ENCODE results near the gene NAPSA.

The NAPSA gene

DNA sequence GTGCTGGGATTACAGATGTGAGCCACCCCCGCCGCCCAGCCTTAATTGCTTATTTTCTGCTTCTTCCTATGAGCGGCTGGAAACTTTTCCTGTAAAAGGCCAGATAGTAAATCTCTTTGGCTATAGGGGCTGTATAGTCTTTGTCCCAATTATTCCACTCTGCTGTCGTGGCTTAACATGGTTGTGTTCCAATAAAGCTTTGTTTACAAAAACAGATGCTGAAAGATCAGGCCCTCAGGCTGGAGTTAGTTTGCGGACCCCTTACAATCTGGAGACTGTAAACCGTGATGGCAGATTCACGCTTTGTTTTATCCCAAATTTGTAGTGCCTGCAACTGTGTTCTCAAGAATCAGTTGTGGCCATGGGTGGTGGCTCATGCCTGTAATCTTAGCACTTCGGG lies 47.0 kb downstream of the NAPSA start:
- CTCF ChIA-PET: interaction anchor here (0.8 kb wide), 1 partner anchor 10 kb away, joined by 5 read pairs; no protein-coding TSS in a partner anchor
- no peak for DNase-seq (ENCODE audit: extremely low spot score)
- POLR2A ChIA-PET: no interaction called here
- TF ChIP-seq, protein P1, sequence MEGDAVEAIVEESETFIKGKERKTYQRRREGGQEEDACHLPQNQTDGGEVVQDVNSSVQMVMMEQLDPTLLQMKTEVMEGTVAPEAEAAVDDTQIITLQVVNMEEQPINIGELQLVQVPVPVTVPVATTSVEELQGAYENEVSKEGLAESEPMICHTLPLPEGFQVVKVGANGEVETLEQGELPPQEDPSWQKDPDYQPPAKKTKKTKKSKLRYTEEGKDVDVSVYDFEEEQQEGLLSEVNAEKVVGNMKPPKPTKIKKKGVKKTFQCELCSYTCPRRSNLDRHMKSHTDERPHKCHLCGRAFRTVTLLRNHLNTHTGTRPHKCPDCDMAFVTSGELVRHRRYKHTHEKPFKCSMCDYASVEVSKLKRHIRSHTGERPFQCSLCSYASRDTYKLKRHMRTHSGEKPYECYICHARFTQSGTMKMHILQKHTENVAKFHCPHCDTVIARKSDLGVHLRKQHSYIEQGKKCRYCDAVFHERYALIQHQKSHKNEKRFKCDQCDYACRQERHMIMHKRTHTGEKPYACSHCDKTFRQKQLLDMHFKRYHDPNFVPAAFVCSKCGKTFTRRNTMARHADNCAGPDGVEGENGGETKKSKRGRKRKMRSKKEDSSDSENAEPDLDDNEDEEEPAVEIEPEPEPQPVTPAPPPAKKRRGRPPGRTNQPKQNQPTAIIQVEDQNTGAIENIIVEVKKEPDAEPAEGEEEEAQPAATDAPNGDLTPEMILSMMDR (IDR thresholded peaks at IDR 0.05; ENCODE audit: control extremely low read depth, extremely low read depth, low read depth, missing control alignments): no peak

DNA sequence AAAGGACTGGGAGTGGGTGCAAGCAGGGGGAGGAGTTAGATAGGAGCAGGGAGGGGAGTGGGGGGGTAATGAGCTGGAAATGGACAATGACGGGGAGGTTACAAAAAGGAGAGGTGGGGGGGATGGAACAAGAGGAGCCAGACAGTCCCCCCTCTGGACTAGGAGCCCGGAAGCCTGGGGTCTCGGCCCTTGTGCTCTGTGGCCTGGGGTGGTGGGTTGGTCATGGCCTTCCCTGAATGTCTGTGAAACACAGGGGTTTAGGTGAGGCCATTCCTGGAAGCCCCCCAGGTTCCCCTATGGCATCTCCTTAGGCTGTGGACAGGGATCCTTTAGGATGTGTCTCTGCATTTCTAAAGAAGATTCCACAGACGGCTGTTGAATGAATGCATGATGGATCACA lies 48.3 kb downstream of the NAPSA start:
- DNase-seq (ENCODE audit: extremely low spot score): no peak
- TF ChIP-seq, protein P1 (IDR thresholded peaks at IDR 0.05; ENCODE audit: control extremely low read depth, extremely low read depth, low read depth, missing control alignments): no peak
- ChIA-PET CTCF (interaction anchor here (2.1 to 2.4 kb wide), 2 partner anchors 12 to 143 kb away, joined by 4 to 14 read pairs; partner anchors contain the start of gene KCNC3), POLR2A (no interaction called here)

DNA sequence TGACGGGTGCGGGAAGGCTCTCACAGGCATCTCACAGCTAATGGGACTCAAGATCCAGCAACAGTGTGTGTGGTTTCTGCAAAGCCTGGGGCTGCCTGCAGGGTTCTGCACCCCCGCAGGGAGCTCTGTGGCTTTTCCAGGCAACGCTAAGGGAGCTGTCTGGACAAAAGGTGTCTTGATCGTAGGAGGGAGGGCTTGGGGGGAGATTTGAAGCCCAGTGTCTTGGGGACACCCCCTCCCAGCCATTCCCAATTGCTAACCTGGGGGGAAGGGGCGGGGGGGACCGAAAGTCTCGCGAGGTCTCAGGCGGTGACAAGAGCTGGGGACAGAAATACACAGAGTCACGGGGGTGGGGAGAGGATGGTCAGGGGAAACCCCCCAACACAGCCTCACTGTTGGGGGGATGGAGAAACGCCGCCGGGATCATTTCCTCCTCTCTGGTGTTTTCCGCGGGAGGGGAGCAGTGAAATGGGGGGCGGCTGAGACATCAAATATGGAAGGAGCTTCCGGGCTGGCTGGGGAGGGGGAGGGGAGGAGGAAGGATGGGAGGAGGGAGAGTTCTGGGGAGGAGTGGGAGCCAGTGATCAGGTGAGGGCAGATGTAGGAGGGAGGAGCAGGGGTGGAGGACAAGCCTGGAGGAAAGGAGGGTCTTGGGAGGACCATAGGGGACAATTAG lies 49.5 kb downstream of the NAPSA start:
- DNase-seq (ENCODE audit: extremely low spot score): peak; percentile 83
- TF ChIP-seq, protein P1 (IDR thresholded peaks at IDR 0.05; ENCODE audit: control extremely low read depth, extremely low read depth, low read depth, missing control alignments): no peak
- ChIA-PET POLR2A (interaction anchor here (0.6 to 1.2 kb wide), 3 partner anchors 10 to 25 kb away, joined by 3 to 9 read pairs (median 4); partner anchors contain the start of gene KCNC3), CTCF (interaction anchor here (1.2 to 2.4 kb wide), 5 partner anchors 9 to 145 kb away, joined by 4 to 14 read pairs (median 5); partner anchors contain the start of gene KCNC3)

GRCh38 chr19:50314724-50315708 lies 50.4 kb downstream of the NAPSA start:
- POLR2A ChIA-PET: interaction anchor here (0.6 to 1.2 kb wide), 2 partner anchors 14 to 69 kb away, joined by 3 to 9 read pairs; partner anchors contain the start of genes KCNC3 and POLD1
- DNase-seq (ENCODE audit: extremely low spot score): no peak
- TF ChIP-seq, protein P1 (IDR thresholded peaks at IDR 0.05; ENCODE audit: control extremely low read depth, extremely low read depth, low read depth, missing control alignments): no peak
- CTCF ChIA-PET: interaction anchor here (1.1 to 1.5 kb wide), 4 partner anchors 8 to 11 kb away, joined by 3 to 8 read pairs (median 5); no protein-coding TSS in a partner anchor

DNA sequence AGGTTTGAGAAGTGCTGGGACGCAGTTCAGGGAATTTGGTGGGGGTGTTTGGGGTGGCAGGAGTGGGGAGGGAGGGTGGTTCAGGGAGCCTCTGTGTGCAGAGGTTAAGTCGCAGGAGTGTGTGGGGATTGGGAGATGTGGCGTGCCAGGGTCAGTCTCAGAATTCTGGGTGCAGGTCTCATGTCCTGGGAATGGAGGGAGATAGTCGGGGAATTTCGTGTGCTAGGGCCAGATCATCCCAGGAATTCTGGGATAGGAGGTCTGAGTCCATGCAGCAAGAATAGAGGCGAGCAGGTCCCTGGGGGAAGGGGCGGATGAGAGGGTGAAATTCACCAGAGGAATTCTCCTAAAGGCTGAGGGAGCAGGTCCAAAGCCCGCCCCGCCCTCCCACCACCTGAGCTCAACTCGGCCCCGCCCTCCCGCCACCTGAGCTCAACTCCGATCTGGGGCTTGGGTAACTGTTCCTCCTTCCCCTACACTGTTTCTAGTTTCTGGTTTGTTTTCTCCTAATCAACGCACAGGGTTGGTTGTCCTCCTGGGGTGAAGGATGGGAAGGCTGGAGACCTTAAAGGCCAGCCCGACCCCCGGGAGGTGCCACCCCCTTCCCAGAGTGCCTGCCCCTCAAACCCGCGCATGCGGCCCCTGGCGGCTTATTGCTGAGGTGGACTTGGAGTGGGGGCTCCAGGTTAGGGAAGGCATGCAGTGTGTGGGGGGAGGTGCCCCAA lies 51.5 kb downstream of the NAPSA start:
- TF ChIP-seq, protein P1 (IDR thresholded peaks at IDR 0.05; ENCODE audit: control extremely low read depth, extremely low read depth, low read depth, missing control alignments): no peak
- CTCF ChIA-PET: interaction anchor here (1.1 kb wide), 1 partner anchor 9 kb away, joined by 3 read pairs; no protein-coding TSS in a partner anchor
- no peak for DNase-seq (ENCODE audit: extremely low spot score)
- POLR2A ChIA-PET: interaction anchor here (0.5 to 0.6 kb wide), 2 partner anchors 70 to 381 kb away, joined by 3 to 4 read pairs; partner anchors contain the start of gene POLD1
